DMS 273 (cell line): ENCODE measurements around the gene ZDHHC7.

Experiments used
- DNase-seq: peaks from one replicate; lab custom pipeline; 2025; ENCODE audit not compliant: unreplicated experiment; lab: John Stamatoyannopoulos, UW

The ZDHHC7 gene

DNA sequence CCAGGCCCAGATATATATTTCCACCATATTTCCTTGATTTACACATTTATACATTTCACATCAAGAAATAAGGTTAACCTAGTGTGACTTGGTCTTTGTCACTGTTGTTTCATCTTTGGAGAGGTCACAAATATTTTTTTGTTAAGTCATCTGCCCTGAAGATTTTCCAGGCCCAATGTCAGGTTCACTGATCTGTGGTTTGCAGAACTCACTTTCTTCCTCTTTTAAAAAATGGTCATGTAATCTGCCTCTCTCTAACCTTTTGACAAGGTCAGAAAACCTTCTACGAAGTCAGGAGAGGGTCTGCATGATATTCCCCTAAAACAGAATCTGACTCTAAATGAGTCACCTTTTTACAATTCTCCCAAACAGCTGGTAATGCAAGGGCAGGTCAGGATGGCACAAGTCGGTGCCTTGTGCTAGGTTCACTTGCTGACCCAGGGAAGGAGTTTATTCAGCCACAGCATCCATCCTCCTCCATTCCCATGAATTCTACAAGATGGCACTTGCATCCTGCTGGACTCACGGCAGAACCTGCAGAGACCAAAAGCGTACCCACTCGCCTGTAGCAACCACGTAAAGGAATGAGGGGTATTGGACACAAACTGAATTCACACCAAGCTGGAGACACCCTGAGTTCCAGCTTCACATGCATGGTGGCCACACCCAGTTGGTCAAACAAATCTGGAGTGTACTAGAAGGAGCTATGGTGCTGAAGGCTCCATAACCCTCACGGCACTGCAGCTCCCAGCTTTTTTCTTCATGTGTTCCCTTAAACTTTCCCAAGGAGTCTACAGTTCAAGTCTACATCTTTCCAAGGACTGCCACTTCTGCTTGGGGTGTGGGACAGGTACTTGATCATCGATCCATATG is 14.7 kb upstream of the ZDHHC7 start:
- DNase-seq = no peak

- peak; percentile 34 for DNase-seq
These were observed 8.4 kb upstream of the ZDHHC7 start for GRCh38 chr16:85019659-85020245.

- no peak for DNase-seq
These were observed 7.3 kb upstream of the ZDHHC7 start for GRCh38 chr16:85018529-85019236.

DNA sequence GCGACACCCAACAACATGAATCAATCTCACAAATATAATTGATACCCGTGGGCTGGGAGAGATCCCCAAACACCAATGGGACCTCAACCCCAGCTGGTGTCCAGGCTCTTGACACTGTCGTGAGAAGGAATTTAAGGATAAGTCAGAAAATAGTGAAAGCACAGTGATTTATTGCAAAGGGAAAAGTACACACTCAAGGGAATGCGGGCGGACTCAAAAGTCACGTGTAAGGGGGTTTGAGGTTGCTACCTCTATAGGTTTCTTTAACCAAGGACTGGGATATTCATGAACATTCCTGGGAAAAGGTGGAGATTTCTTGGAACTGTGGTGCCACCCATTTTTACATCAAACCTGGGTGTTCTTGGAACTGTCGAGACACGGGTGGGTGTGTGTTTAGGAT is 6.3 kb upstream of the ZDHHC7 start:
- no peak for DNase-seq

DNA sequence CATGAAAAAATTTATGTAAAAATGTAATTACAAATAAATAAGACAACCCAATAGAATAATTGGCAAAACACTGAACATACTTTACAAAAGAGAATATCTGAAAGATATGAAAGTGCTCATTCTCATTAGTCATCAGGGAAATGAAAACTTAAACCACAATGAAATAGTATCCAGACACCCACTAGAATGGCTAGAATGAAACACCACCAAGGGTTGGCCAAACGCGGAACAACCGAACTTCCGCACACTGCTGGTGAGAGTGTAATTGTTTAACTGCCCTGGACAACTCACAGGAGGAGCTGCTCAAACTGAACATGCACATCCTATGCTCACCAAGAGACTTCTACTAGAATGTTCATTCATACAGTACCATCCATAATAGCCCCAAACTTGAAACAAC is 5.8 kb upstream of the ZDHHC7 start:
- no peak for DNase-seq

- DNase-seq = no peak
These were observed 4.3 kb upstream of the ZDHHC7 start for GRCh38 chr16:85015481-85016187.

- DNase-seq = no peak
These were observed 3.0 kb upstream of the ZDHHC7 start for GRCh38 chr16:85014311-85014710.

DNA sequence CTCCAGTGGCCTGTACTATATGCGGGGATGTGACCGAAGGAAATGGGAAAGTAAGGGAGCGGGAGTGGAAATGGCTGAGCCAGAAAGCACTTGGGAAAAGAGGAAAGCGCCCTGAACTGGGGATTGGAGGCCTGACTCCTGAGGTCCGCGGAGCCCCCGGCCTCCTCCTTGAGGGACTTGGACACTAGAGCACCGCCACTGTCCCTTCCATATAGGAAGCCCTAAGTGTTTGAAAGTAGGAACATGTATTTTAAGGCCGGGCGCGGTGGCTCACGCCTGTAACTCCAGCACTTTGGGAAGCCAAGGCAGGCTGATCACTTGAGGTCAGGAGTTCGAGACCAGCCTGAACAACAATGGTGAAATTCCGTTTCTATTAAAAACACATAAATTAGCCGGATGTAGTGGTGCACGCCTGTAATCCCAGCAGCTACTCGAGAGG is 530 bp upstream of the ZDHHC7 start:
- no peak for DNase-seq

DNA sequence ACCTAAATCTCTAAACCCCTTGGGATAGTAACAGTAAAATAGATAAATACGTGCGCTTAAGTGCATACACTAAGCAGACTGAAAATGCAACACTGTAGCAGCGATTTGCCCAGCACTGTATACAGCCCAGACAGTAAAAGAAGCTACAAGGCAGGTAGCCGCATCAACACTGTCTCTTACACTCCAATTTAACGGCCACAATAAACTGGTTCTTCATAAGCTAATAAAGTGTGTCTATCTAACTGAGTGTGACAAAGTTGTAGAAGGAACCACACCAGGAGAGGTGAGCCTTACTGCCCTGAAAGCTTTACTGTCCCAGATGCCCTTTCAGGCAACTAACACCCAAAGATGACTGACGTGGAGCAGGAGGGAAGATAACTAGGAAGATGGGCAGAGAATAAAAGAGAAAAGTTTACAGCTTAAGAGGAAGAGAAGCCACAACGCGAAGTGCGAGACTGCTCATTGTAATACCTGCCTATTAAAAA is 847 bp downstream of the ZDHHC7 start:
- DNase-seq = no peak

GRCh38 chr16:85008271-85008670 is 3.1 kb downstream of the ZDHHC7 start:
- no peak for DNase-seq

- no peak for DNase-seq
These were observed 3.7 kb downstream of the ZDHHC7 start for GRCh38 chr16:85007496-85008214.

DNA sequence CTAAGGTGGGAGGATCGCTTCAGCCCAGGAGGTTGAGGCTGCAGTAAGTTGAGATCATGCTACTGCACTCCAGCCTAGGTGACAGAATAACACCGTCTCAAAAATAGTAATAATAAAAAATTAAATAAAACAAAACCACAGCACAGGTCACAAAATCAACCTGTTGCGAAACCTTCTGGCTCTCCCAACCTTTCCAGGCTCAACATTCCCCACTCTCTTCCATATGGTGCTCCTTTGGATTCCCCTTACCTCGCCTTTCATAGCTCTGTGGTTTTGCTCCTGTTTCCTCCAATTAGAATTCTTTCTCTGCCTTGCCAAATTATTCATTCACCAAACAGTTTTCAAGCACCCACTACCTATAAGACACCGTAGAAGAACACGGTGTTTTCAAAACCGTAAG is 4.7 kb downstream of the ZDHHC7 start:
- no peak for DNase-seq

GRCh38 chr16:85005285-85006069 is 5.9 kb downstream of the ZDHHC7 start:
- DNase-seq = no peak

DNA sequence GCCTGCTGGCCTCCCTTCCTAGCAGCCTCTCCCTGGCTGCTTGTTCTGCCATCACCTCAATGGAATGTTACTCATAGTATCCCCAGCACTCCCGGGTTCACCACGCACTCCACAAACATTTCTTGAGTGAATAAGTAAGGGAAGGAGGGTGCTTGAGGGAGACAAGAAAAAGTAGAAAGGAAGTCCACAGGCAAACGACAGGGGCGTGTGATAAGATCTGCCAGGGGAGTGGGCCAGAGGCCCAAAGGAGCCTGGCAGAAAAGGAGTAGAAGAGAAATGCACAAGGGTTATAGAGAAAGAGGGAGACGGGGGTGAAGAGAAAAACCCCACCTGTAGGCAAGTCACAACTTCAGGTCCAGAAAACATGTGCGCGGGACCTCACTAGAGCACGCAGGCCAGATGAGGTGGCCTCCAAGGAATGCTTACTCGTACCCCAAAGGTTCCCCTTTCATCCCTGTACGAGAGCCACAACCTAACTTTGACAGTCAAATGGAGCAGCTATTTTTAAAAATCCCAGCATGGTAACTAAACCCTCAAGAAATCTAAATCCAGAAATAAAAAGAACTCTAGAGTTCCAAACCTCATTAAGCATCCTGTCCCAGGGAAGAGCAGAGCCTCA is 6.6 kb downstream of the ZDHHC7 start:
- no peak for DNase-seq

DNA sequence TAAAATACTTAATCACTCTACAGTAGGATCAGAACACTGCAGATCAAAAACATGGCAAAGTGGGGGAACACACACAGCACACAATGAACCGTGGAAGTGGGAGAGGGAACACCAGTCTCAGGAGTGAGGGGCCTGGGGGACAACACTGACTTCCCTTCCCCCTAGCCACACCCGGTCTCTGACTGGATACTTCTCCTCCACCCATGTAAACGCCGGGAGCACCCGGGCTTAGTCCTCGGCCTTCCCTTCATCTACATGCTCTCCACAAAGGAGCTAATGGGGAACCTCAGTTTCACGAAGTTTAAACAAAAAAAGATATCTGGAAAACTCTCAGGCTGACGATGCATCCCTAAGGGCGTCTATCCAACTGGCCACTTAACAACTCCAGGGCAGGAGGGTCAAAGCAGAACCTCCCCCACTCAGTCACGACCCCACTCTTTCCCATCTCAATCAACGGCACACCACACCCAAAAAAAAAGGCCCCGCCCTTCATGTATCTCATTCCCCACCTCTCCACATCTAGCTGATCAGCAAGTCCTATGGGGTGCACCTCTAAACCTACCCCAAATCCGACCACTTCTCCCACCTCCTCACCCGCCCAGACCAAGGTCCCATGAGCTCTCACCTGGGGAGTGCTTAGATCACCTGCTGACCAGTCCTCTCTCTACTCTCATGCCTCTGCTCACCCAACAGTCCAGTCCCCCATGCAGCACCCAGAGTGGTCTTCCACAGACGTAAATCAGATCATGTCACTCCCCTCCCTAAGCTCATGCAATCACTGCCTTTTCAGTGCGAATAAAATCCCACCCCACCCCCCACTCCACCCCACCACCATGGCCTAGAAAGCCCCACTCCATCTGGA is 7.4 kb downstream of the ZDHHC7 start:
- DNase-seq = no peak

DNA sequence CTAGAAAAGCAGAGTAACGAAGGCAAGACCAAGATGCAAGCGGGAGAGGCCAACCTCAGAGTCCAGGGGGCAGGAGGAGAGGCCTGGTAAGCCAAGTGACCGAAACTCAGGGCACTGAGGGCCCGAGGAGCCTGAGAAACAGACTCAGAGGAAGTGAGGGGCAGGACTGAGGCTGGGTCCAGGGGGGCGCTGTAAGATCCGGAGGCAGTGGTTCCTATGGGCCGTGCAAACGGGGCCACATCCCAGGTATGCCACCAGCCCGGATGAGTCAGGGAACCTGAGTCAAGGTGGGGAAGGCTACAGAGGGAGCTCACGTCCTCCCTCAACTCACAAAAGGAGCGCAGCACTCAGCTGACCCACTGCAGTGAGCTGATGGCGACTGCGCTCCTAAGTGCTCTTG is 8.3 kb downstream of the ZDHHC7 start:
- no peak for DNase-seq

- DNase-seq = no peak
These were observed 8.7 kb downstream of the ZDHHC7 start for GRCh38 chr16:85002608-85003007.

DNA sequence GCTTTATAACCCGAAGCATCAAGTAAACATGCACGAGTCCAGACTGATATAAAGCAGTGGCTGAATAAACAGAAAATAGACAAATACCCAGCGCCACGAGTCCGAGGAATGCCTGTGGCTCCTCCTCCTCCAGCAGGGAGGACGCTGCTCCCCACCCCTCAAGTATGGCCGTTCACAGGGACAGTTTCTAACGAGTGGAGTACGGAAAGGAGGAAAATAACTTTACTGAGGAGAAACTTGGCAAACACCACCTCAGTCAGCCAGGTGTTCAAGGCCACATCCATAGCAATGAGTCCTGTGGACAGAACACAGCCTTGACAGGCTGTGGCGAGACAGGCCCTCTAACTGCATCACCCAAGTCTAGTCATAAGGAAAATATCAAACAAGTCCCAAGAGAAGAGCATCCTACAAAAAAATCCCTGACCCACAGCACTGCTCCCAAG is 9.2 kb downstream of the ZDHHC7 start:
- DNase-seq = no peak
